WTC11 (cell line): ENCODE measurements around the gene SNX22. TPM values are rescaled to one million over a fixed set of nuclear protein-coding genes. Genes with fewer than 3 reads are reported as not detected.
A peak's percentile ranks its signal among the peaks of the same experiment; 100 is the strongest.

Experiments used
- ATAC-seq: fragments of 200-7000 bp; cut with Tn5 transposase; 2 replicates; pipeline ENCODE4 v1.10.0; 2021; ENCODE audit warnings: mild to moderate bottlenecking, moderate library complexity
- CTCF ChIA-PET: fragments of 300-600 bp; sonication (Branson Sonifier 250); formaldehyde crosslinking; loops from one replicate; lab custom pipeline; 2021; ENCODE audit warnings: antibody characterized with exemption; lab: Charles Lee
- POLR2A ChIA-PET: fragments of 350-600 bp; sonication (Branson Sonifier 250); formaldehyde crosslinking; loops from one replicate; lab custom pipeline; 2021; ENCODE audit warnings: antibody characterized with exemption; lab: Charles Lee
- DNase-seq: peaks from one replicate; pipeline ENCODE4 v3.0.0; 2021; ENCODE audit warnings: low spot score
- H3K27ac Mint-ChIP-seq: 2 replicates; pipeline ENCODE4 v1.8.0; 2021; ENCODE audit warnings: mixed read lengths
- H3K27me3 Mint-ChIP-seq: 2 replicates; pipeline ENCODE4 v1.8.0; 2021; ENCODE audit warnings: low read depth, mild to moderate bottlenecking, moderate library complexity, mixed read lengths
- H3K36me3 Mint-ChIP-seq: 2 replicates; pipeline ENCODE4 v1.8.0; 2021; ENCODE audit warnings: mixed read lengths
- H3K4me1 Mint-ChIP-seq: 2 replicates; pipeline ENCODE4 v1.8.0; 2022; ENCODE audit warnings: mixed read lengths
- H3K4me3 Mint-ChIP-seq: 2 replicates; pipeline ENCODE4 v1.8.0; 2021; ENCODE audit warnings: mild to moderate bottlenecking, moderate library complexity, mixed read lengths
- H3K9me3 Mint-ChIP-seq: 2 replicates; pipeline ENCODE4 v1.8.0; 2021; ENCODE audit warnings: mixed read lengths
- AR ChIP-seq: fragments of 250-450 bp; sonication (Bioruptor Pico); IDR thresholded peaks from 2 replicates; pipeline ENCODE4 v1.9.0; 2021; ENCODE audit warnings: mild to moderate bottlenecking
- ARID4B ChIP-seq: sonication (generic); formaldehyde crosslinking; IDR thresholded peaks from 2 replicates; pipeline ENCODE4 v1.8.0; 2023; ENCODE audit warnings: missing genetic modification reagents, mild to moderate bottlenecking, borderline replicate concordance
- ATF1 ChIP-seq: sonication (generic); formaldehyde crosslinking; IDR thresholded peaks from 2 replicates; pipeline ENCODE4 v1.8.1; 2023; ENCODE audit warnings: mild to moderate bottlenecking, moderate library complexity, missing genetic modification reagents
- CBFB ChIP-seq: sonication (generic); formaldehyde crosslinking; IDR thresholded peaks from 2 replicates; pipeline ENCODE4 v1.8.1; 2022; ENCODE audit warnings: mild to moderate bottlenecking, low read depth, missing genetic modification reagents
- EMX1 ChIP-seq: fragments of 250-450 bp; sonication (Bioruptor Pico); IDR thresholded peaks from 2 replicates; pipeline ENCODE4 v1.8.0; 2021; ENCODE audit warnings: mild to moderate bottlenecking
- ERG ChIP-seq: fragments of 250-450 bp; sonication (Bioruptor Pico); IDR thresholded peaks from 2 replicates; pipeline ENCODE4 v1.8.0; 2021; ENCODE audit warnings: mild to moderate bottlenecking
- ESRRA ChIP-seq: sonication (generic); formaldehyde crosslinking; IDR thresholded peaks from 2 replicates; pipeline ENCODE4 v1.8.1; 2022; ENCODE audit warnings: mild to moderate bottlenecking, missing genetic modification reagents, borderline replicate concordance
- FOXK1 ChIP-seq: sonication (generic); formaldehyde crosslinking; IDR thresholded peaks from 2 replicates; pipeline ENCODE4 v1.8.0; 2022; ENCODE audit warnings: mild to moderate bottlenecking, moderate library complexity, missing genetic modification reagents
- GABPB1 ChIP-seq: sonication (generic); formaldehyde crosslinking; IDR thresholded peaks from 2 replicates; pipeline ENCODE4 v1.8.1; 2023; ENCODE audit warnings: mild to moderate bottlenecking, missing genetic modification reagents
- HMGXB4 ChIP-seq: sonication (generic); formaldehyde crosslinking; IDR thresholded peaks from 2 replicates; pipeline ENCODE4 v1.8.1; 2023; ENCODE audit warnings: mild to moderate bottlenecking, moderate library complexity, missing genetic modification reagents
- JUN ChIP-seq: sonication (generic); formaldehyde crosslinking; IDR thresholded peaks from 2 replicates; pipeline ENCODE4 v1.8.0; 2023; ENCODE audit warnings: mild to moderate bottlenecking, missing genetic modification reagents
- KAT7 ChIP-seq: sonication (generic); formaldehyde crosslinking; IDR thresholded peaks from 2 replicates; pipeline ENCODE4 v1.8.1; 2023; ENCODE audit warnings: missing genetic modification reagents, mild to moderate bottlenecking, borderline replicate concordance
- NFE2L1 ChIP-seq: sonication (generic); formaldehyde crosslinking; IDR thresholded peaks from 2 replicates; pipeline ENCODE4 v1.8.1; 2023; ENCODE audit warnings: missing genetic modification reagents
- NR1H2 ChIP-seq: sonication (generic); formaldehyde crosslinking; IDR thresholded peaks from 2 replicates; pipeline ENCODE4 v1.9.0; 2021; ENCODE audit warnings: mild to moderate bottlenecking, moderate library complexity, missing genetic modification reagents
- NR2C2 ChIP-seq: sonication (generic); formaldehyde crosslinking; IDR thresholded peaks from 2 replicates; pipeline ENCODE4 v1.8.0; 2022; ENCODE audit warnings: mild to moderate bottlenecking, missing genetic modification reagents
- RORB ChIP-seq: fragments of 250-450 bp; sonication (Bioruptor Pico); IDR thresholded peaks from 2 replicates; pipeline ENCODE4 v1.9.0; 2021; ENCODE audit warnings: mild to moderate bottlenecking
- SMAD4 ChIP-seq: sonication (generic); formaldehyde crosslinking; IDR thresholded peaks from 2 replicates; pipeline ENCODE4 v1.8.0; 2022; ENCODE audit warnings: mild to moderate bottlenecking, missing genetic modification reagents
- USF1 ChIP-seq: sonication (generic); formaldehyde crosslinking; IDR thresholded peaks from 2 replicates; pipeline ENCODE4 v1.8.0; 2022; ENCODE audit warnings: mild to moderate bottlenecking, missing genetic modification reagents
- ZNF219 ChIP-seq: sonication (generic); formaldehyde crosslinking; IDR thresholded peaks from 2 replicates; pipeline ENCODE4 v1.8.0; 2023; ENCODE audit warnings: missing genetic modification reagents, mild to moderate bottlenecking, borderline replicate concordance
- ZNF425 ChIP-seq: fragments of 250-450 bp; sonication (Bioruptor Pico); conservative IDR thresholded peaks from 2 replicates; pipeline ENCODE4 v1.9.0; 2021; ENCODE audit warnings: mild to moderate bottlenecking
- ZSCAN18 ChIP-seq: fragments of 250-450 bp; sonication (Bioruptor Pico); IDR thresholded peaks from 2 replicates; pipeline ENCODE4 v2.1.2; 2022; ENCODE audit warnings: mild to moderate bottlenecking, moderate library complexity
- total RNA-seq: library from RNA; stranded (reverse); gene quantifications from 3 replicates; pipeline ENCODE4 v1.2.3, GENCODE V29; 2021

The SNX22 gene
- total RNA-seq, 1 experiment from 2014 or later, result 5.9 TPM

GRCh38 chr15:64144192-64144564, 7.4 kb upstream of the SNX22 start (continued):
- no peak for TF ChIP-seq ZNF425 (CRISPR knock-in tag)
- no peak for TF ChIP-seq HMGXB4 (CRISPR knock-in tag)
- TF ChIP-seq NFE2L1 (CRISPR knock-in tag), result no peak
- no peak for TF ChIP-seq ARID4B (CRISPR knock-in tag)
- TF ChIP-seq KAT7 (CRISPR knock-in tag), result no peak

- 0 out of 2 replicates have a peak overlapping the region, but pooled peaks have one; percentile 35 for H3K27ac Mint-ChIP-seq
- CTCF ChIA-PET, result interaction anchor here (0.5 to 4.9 kb wide), 3 partner anchors 9 to 162 kb away, joined by 3 to 39 read pairs (median 6); partner anchors contain the start of gene CIAO2A
- POLR2A ChIA-PET, result no interaction called here
- H3K9me3 Mint-ChIP-seq, result no peaks in the 10 kb centered on the region
- DNase-seq (no peak), ATAC-seq (no peak)
- H3K4me1 Mint-ChIP-seq, result peaks cover 4% of the 10 kb centered on the region
- H3K4me3 Mint-ChIP-seq, result no peak overlapping the region
- H3K36me3 Mint-ChIP-seq, result no peaks in the 10 kb centered on the region
- peaks cover 5% of the 10 kb centered on the region for H3K27me3 Mint-ChIP-seq
- TF ChIP-seq ERG (no peak), SMAD4 (CRISPR knock-in tag) (no peak), NR2C2 (CRISPR knock-in tag) (no peak), FOXK1 (CRISPR knock-in tag) (no peak), EMX1 (no peak), NR1H2 (CRISPR knock-in tag) (no peak), ZSCAN18 (no peak), ZNF219 (CRISPR knock-in tag) (no peak), ATF1 (CRISPR knock-in tag) (no peak), RORB (CRISPR knock-in tag) (no peak), GABPB1 (no peak), CBFB (CRISPR knock-in tag) (no peak), AR (CRISPR knock-in tag) (no peak), ESRRA (CRISPR knock-in tag) (no peak), JUN (CRISPR knock-in tag) (no peak), USF1 (CRISPR knock-in tag) (no peak)
Observed at GRCh38 chr15:64144565-64145281, 6.8 kb upstream of the SNX22 start.
